Anterior cingulate cortex (tissue), 58 donors: ENCODE data around the gene ABCB11.

Experiments
- DNase-seq, 58 donors: peaks; one replicate each; lab custom pipeline; 2025; lab: John Stamatoyannopoulos, UW

ABCB11 gene

GRCh38 chr2:169010633-169011460 is 20.3 kb downstream of the ABCB11 start:
- no peak for DNase-seq

GRCh38 chr2:169009865-169010579 is 21.1 kb downstream of the ABCB11 start:
- DNase-seq: no peak

- DNase-seq: no peak
These were observed 23.2 kb downstream of the ABCB11 start for GRCh38 chr2:169007941-169008340.

- DNase-seq: no peak
These were observed 23.8 kb downstream of the ABCB11 start for GRCh38 chr2:169007356-169007755.

GRCh38 chr2:169006665-169007064 is 24.5 kb downstream of the ABCB11 start:
- no peak for DNase-seq

- no peak for DNase-seq
These were observed 25.1 kb downstream of the ABCB11 start for GRCh38 chr2:169005994-169006393.

- no peak for DNase-seq
These were observed 26.0 kb downstream of the ABCB11 start for GRCh38 chr2:169005080-169005598.

GRCh38 chr2:169002161-169002738 is 28.9 kb downstream of the ABCB11 start:
- no peak for DNase-seq

GRCh38 chr2:169001116-169001815 is 29.9 kb downstream of the ABCB11 start:
- no peak for DNase-seq

GRCh38 chr2:168999668-169000213 is 31.4 kb downstream of the ABCB11 start:
- DNase-seq: no peak

- no peak for DNase-seq
These were observed 32.4 kb downstream of the ABCB11 start for GRCh38 chr2:168998609-168999211.

- no peak for DNase-seq
These were observed 33.3 kb downstream of the ABCB11 start for GRCh38 chr2:168997794-168998193.

GRCh38 chr2:168997118-168997521 is 34.0 kb downstream of the ABCB11 start:
- DNase-seq: no peak

- no peak for DNase-seq
These were observed 35.4 kb downstream of the ABCB11 start for GRCh38 chr2:168995744-168996143.

GRCh38 chr2:168993538-168993937 is 37.6 kb downstream of the ABCB11 start:
- no peak for DNase-seq

GRCh38 chr2:168992591-168993349 is 38.4 kb downstream of the ABCB11 start:
- DNase-seq: no peak

GRCh38 chr2:168992026-168992425 is 39.1 kb downstream of the ABCB11 start:
- no peak for DNase-seq

- no peak for DNase-seq
These were observed 42.4 kb downstream of the ABCB11 start for GRCh38 chr2:168988755-168989154.

GRCh38 chr2:168986398-168986943 is 44.7 kb downstream of the ABCB11 start:
- no peak for DNase-seq
